Pancreas (tissue), 10 donors: ENCODE data around the gene UBE2L5. TPM values are rescaled to one million over a fixed set of nuclear protein-coding genes. Genes with fewer than 3 reads are reported as not detected.

Experiments used
- ATAC-seq, 4 donors: fragments of 200-7000 bp; cut with Tn5 transposase; one replicate each; pipeline versions ENCODE4 v1.8.0 to v1.9.1; 2020; ENCODE audit warnings: mild to moderate bottlenecking in 4 of 4, moderate library complexity in 4 of 4
- DNase-seq, 6 donors: peaks; one replicate each; pipeline ENCODE4 v3.0.0-alpha.2; 2020
- FAIRE-seq: peaks from 2 replicates; lab custom pipeline; 2012; peaks lifted over from hg19 to GRCh38; lab: Jason Lieb, UNC
- H3K27ac ChIP-seq, 4 donors: fragments of 200-600 bp; sonication (generic); 1 replicate in 3 of 4; 2 replicates in 1 of 4; pipeline versions ENCODE4 v1.5.0 to v1.8.0; 2020
- H3K27me3 ChIP-seq, 4 donors: fragments of 200-600 bp; one replicate each; pipeline ENCODE4 v1.8.0; 2021
- H3K36me3 ChIP-seq, 3 donors: fragments of 200-600 bp; sonication (generic) in 1 of 3; one replicate each; pipeline versions ENCODE4 v1.5.0 to v1.8.0; 2020 to 2021
- H3K4me1 ChIP-seq, 3 donors: fragments of 200-600 bp; one replicate each; pipeline ENCODE4 v1.8.0; 2021
- H3K4me3 ChIP-seq, 4 donors: fragments of 200-600 bp; sonication (generic) in 2 of 4; one replicate each; pipeline versions ENCODE4 v1.5.0 to v1.8.0; 2020 to 2021
- H3K9me3 ChIP-seq, 4 donors: fragments of 200-600 bp; one replicate each; pipeline ENCODE4 v1.8.0; 2021
- CTCF ChIP-seq, 4 donors: fragments of 200-600 bp; sonication (generic) in 3 of 4; IDR thresholded peaks; one replicate each; pipeline versions ENCODE4 v1.5.0 to v1.8.0; 2021; ENCODE audit warnings: antibody characterized with exemption in 4 of 4
- WGBS, 2 donors: extraction: QIAGEN DNeasy Blood & Tissue Kit; methylation state at CpG; one replicate each; pipeline ENCODE4 v1.1.7; 2013; 5-methylcytosine and 5-hydroxymethylcytosine counted together
- intact Hi-C, 3 donors: fragments of 100-400 bp; cut with DNase I; formaldehyde crosslinking; loops; one replicate each; pipeline versions ENCODE4 v1.11.1 to v1.14.2; 2022
- polyA plus RNA-seq, 2 donors: library from polyadenylated mRNA; stranded (reverse); fragments of 200-250 nt; gene quantifications; one replicate each; pipeline ENCODE4 v1.2.3, GENCODE V29; 2013
- total RNA-seq, 6 donors: library from RNA; stranded (reverse); fragmentation: NEBNext Ultra II Directional in 4 of 6; extraction: Animal tissue kit (Norgen Biotek cat#: 25700) in 4 of 6; gene quantifications; one replicate each; pipeline versions ENCODE4 v1.2.1 to v1.2.4, GENCODE V29; 2021 to 2023
- donor health status: healthy with polysubstance abuse.
- donor health status: DM: no; HTN: no; CAD: no; lungs with moderate emphysema.
- donor health status: DM: no; HTN: no; CAD: no.
- donor health status: control.
- donor health status: control.
- donor health status: Bipolar disorder and iron deficiency.
- donor health status: DM: yes; HTN: yes; CAD: no.
- donor health status: DM: no; HTN: no; CAD: no.
- donor health status: DM: no; HTN: no; CAD: no.
- donor health status: DM: yes; HTN: yes; CAD: no.

The UBE2L5 gene
- total and polyA plus RNA-seq, 8 donors = 0.02 TPM; not detected in 7

- Histone ChIP-seq H3K36me3 (no peaks in the 10 kb centered on the region), H3K27me3 (no peaks in the 10 kb centered on the region), H3K9me3 (no peaks in the 10 kb centered on the region), H3K4me3 (no peak overlapping the region), H3K4me1 (no peaks in the 10 kb centered on the region), H3K27ac (no peak overlapping the region)
- intact Hi-C loops = no loop called here
- WGBS, 2 donors = 57 to 65% methylated on average over 3 of the region's 3 CpGs
- FAIRE-seq (no peak), ATAC-seq (no peak), DNase-seq (no peak)
- TF ChIP-seq CTCF (IDR thresholded peaks at IDR 0.05) = no peak
These were observed 8.5 kb upstream of the UBE2L5 start for GRCh38 chr13:30413842-30414241.

GRCh38 chr13:30415430-30416030 is 6.8 kb upstream of the UBE2L5 start:
- FAIRE-seq (no peak), DNase-seq (no peak), ATAC-seq (no peak)
- no peaks in the 10 kb centered on the region for H3K4me1 ChIP-seq
- intact Hi-C loops = no loop called here
- H3K9me3 ChIP-seq = no peaks in the 10 kb centered on the region
- no peak for TF ChIP-seq CTCF (IDR thresholded peaks at IDR 0.05)
- WGBS, 2 donors = 76 to 88% methylated on average over 3 of the region's 3 CpGs
- H3K27me3 ChIP-seq = no peaks in the 10 kb centered on the region
- H3K36me3 ChIP-seq = no peaks in the 10 kb centered on the region
- no peak overlapping the region for H3K27ac ChIP-seq
- no peak overlapping the region for H3K4me3 ChIP-seq

- TF ChIP-seq CTCF (IDR thresholded peaks at IDR 0.05) = no peak
- Histone ChIP-seq H3K36me3 (no peaks in the 10 kb centered on the region), H3K27me3 (no peaks in the 10 kb centered on the region), H3K4me1 (peaks cover 0 to 4% (median 4%) of the 10 kb centered on the region in 3 donors), H3K27ac (no peak overlapping the region), H3K4me3 (no peak overlapping the region), H3K9me3 (no peaks in the 10 kb centered on the region)
- no peak for ATAC-seq
- no peak for FAIRE-seq
- 88 to 97% methylated on average over 1 of the region's 1 CpG for WGBS, 2 donors
- intact Hi-C loops = no loop called here
- no peak for DNase-seq
These were observed 5.8 kb upstream of the UBE2L5 start for GRCh38 chr13:30416471-30416870.

GRCh38 chr13:30418075-30418716 is 4.1 kb upstream of the UBE2L5 start:
- no peak for TF ChIP-seq CTCF (IDR thresholded peaks at IDR 0.05)
- intact Hi-C loops = no loop called here
- no peak for DNase-seq
- Histone ChIP-seq H3K27me3 (no peaks in the 10 kb centered on the region), H3K9me3 (no peaks in the 10 kb centered on the region), H3K4me1 (peaks cover 0 to 8% (median 4%) of the 10 kb centered on the region in 3 donors), H3K27ac (no peak overlapping the region), H3K4me3 (no peak overlapping the region), H3K36me3 (no peaks in the 10 kb centered on the region)
- no peak for ATAC-seq
- FAIRE-seq = no peak
- WGBS, 2 donors = 83 to 89% methylated on average over 6 of the region's 6 CpGs
